Heart right ventricle (tissue), 16 donors: Measurements from ENCODE around the gene ARHGAP32. TPM values are rescaled to one million over a fixed set of nuclear protein-coding genes. Genes with fewer than 3 reads are reported as not detected.
"Not testable (repeated sequence)": the region's sequence is repeated elsewhere in the genome, so short reads cannot be mapped to it uniquely, and the experiment has no call there.

Source experiments
- ATAC-seq, 8 donors: fragments of 200-7000 bp; cut with Tn5 transposase; one replicate each; pipeline ENCODE4 v1.9.1; 2020; ENCODE audit warnings: mild to moderate bottlenecking in 8 of 8, moderate library complexity in 8 of 8, moderate number of reproducible peaks in 1 of 8
- DNase-seq, 2 donors: peaks; one replicate each; pipeline ENCODE4 v3.0.0-alpha.2; 2020
- H3K27ac ChIP-seq, 10 donors: fragments of 200-600 bp; sonication (generic) in 2 of 10; one replicate each; pipeline versions ENCODE4 v1.5.0 to v1.8.0; 2020 to 2022; ENCODE audit warnings: mild to moderate bottlenecking in 3 of 10
- H3K27me3 ChIP-seq, 7 donors: fragments of 200-600 bp; one replicate each; pipeline ENCODE4 v1.8.0; 2021 to 2022; ENCODE audit warnings: mild to moderate bottlenecking in 2 of 7
- H3K36me3 ChIP-seq, 9 donors: fragments of 200-600 bp; sonication (generic) in 1 of 9; one replicate each; pipeline versions ENCODE4 v1.5.0 to v1.8.0; 2020 to 2022; ENCODE audit warnings: mild to moderate bottlenecking in 2 of 9
- H3K4me1 ChIP-seq, 9 donors: fragments of 200-600 bp; sonication (generic) in 1 of 9; one replicate each; pipeline versions ENCODE4 v1.5.0 to v1.8.0; 2020 to 2022; ENCODE audit warnings: mild to moderate bottlenecking in 4 of 9
- H3K4me3 ChIP-seq, 10 donors: fragments of 200-600 bp; sonication (generic) in 2 of 10; one replicate each; pipeline versions ENCODE4 v1.5.0 to v1.8.0; 2020 to 2022; ENCODE audit warnings: mild to moderate bottlenecking in 7 of 10, moderate library complexity in 2 of 10
- H3K9me3 ChIP-seq, 11 donors: fragments of 200-600 bp in 10 of 11; sonication (generic) in 2 of 11; one replicate each; pipeline versions ENCODE4 v1.5.0 to v1.8.0; 2013 to 2022; ENCODE audit warnings: mild to moderate bottlenecking in 2 of 11, control low read depth in 1 of 11, moderate library complexity in 1 of 11
- WGBS, 2 donors: extraction: QIAGEN DNeasy Blood & Tissue Kit; methylation state at CpG; one replicate each; pipeline ENCODE4 v1.1.7; 2013; ENCODE audit warnings: inconsistent platforms in 1 of 2; 5-methylcytosine and 5-hydroxymethylcytosine counted together
- intact Hi-C, 10 donors: fragments of 100-400 bp; cut with DNase I; formaldehyde crosslinking; loops; one replicate each; pipeline versions ENCODE4 v1.11.1 to v1.14.2; 2022
- polyA plus RNA-seq, 2 donors: library from polyadenylated mRNA; stranded (reverse); fragments of 200-250 nt; gene quantifications; one replicate each; pipeline ENCODE4 v1.2.3, GENCODE V29; 2013
- total RNA-seq, 10 donors: library from RNA; stranded (reverse); fragmentation: NEBNext Ultra II Directional in 3 of 10; extraction: Animal tissue kit (Norgen Biotek cat#: 25700) in 3 of 10; gene quantifications; one replicate each; pipeline versions ENCODE4 v1.2.1 to v1.2.4, GENCODE V29; 2021 to 2023
- TF ChIP-seq, protein P1 (sequence below), 9 donors: fragments of 200-600 bp; sonication (generic) in 2 of 9; IDR thresholded peaks; one replicate each; pipeline versions ENCODE4 v1.5.0 to v1.8.0; 2021 to 2022; ENCODE audit warnings: antibody characterized with exemption in 9 of 9, mild to moderate bottlenecking in 5 of 9, moderate library complexity in 1 of 9
- donor health status: Arrhythmogenic right ventricular cardiomyopathy.
- donor health status: ischemic (EF 13 %, LVEDD 7.1; RV severe dilation, severe dysfunction).
- donor health status: healthy with polysubstance abuse.
- donor health status: DM: no; HTN: yes; CAD: no.
- donor health status: DM: no; HTN: no; CAD: no.
- donor health status: ischemic (EF 25% LVEDD 6.9; RV normal size, moderate dysfunction).
- donor health status: ischemic (EF 25% LVEDD 5.7; RV mildly dilated, moderate dysfunction).
- donor health status: healthy.
- donor health status: DM: yes; HTN: yes; CAD: no.
- donor health status: Ischemic cardiomyopathy.
- donor health status: ischemic (EF 35%, LVEDD 5.7; RV mildly dilated, moderate dysfunction).
- donor health status: nonischemic (EF 11% LVEDD 7.7; RV severe dilation, severe dysfunction).
- donor health status: DM: yes; HTN: yes; CAD: no.
- donor health status: PGD.
- donor health status: ischemic (EF 29% LVEDD 5.4; RV normal size, mild dysfunction).
- donor health status: nonischemic (EF 23%, LVEDD 6.1; RV moderate dilation, normal function).

The ARHGAP32 gene
- total and polyA plus RNA-seq, 12 donors, result 1.0 to 8.7 (median 4.4) TPM

DNA sequence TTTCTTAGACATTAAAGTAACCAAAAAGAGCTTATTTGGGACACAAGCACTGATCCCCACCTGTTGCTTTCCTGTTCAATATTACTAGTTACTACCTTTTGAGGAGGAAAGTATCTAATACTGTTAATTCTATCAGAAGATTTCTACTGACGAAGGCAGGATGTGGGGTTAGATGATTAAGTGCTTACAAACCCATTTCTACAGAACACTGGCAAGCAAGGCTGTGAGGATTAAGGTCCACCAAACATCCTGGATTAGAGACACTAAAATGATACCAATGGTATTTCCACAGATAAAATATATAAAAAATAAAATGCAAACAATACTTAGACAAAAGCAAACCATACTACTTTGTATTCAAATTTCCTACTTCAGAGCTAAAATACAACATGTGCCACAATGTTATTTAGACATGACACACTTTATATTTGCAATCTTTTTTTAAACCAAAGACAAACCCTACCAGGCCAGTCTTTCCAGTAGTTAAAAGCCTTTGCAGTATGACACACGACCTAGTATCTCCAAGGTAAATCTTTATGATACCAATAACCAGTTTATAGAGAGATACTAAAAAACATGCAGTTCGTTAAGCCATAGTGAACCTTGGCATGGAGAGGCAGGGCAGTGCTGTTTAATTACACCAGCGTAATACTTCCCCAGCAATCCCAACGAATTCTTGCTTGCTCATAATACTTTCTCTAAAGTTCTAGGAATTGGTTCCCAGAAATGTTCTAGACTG, 178.2 kb downstream of the ARHGAP32 start:
- intact Hi-C loops, result no loop called here
- H3K27me3 ChIP-seq, result no peaks in the 10 kb centered on the region
- H3K9me3 ChIP-seq, result no peaks in the 10 kb centered on the region
- DNase-seq (no peak), ATAC-seq (no peak)
- TF ChIP-seq, protein P1, sequence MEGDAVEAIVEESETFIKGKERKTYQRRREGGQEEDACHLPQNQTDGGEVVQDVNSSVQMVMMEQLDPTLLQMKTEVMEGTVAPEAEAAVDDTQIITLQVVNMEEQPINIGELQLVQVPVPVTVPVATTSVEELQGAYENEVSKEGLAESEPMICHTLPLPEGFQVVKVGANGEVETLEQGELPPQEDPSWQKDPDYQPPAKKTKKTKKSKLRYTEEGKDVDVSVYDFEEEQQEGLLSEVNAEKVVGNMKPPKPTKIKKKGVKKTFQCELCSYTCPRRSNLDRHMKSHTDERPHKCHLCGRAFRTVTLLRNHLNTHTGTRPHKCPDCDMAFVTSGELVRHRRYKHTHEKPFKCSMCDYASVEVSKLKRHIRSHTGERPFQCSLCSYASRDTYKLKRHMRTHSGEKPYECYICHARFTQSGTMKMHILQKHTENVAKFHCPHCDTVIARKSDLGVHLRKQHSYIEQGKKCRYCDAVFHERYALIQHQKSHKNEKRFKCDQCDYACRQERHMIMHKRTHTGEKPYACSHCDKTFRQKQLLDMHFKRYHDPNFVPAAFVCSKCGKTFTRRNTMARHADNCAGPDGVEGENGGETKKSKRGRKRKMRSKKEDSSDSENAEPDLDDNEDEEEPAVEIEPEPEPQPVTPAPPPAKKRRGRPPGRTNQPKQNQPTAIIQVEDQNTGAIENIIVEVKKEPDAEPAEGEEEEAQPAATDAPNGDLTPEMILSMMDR (IDR thresholded peaks at IDR 0.05), result no peak
- no peak overlapping the region for H3K4me3 ChIP-seq
- no peaks in the 10 kb centered on the region for H3K36me3 ChIP-seq
- no peaks in the 10 kb centered on the region for H3K4me1 ChIP-seq
- 86 to 90% methylated on average over 5 of the region's 5 CpGs for WGBS, 2 donors
- H3K27ac ChIP-seq, result no peak overlapping the region

DNA sequence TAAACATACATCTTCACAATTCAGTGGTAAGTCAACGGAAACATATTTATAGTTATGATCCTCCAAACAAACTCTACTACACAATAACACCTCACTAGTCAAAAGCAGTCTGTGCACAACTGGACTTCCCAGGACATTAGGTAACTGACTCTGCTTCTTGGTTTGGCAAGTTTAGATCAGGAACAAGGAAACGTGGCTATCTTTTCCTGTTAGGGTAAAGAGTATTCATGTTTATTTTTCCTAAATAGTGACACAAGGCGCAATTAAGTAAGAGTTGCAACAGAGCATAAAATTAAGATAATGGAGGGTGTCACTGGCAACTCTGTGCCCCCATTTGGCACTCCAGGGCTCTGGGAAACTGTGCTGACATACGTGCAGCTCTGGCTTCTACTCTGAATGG, 179.2 kb downstream of the ARHGAP32 start:
- DNase-seq, result no peak
- no peak for ATAC-seq
- WGBS, 2 donors, result 86 to 90% methylated on average over 4 of the region's 4 CpGs
- Histone ChIP-seq H3K36me3 (no peaks in the 10 kb centered on the region), H3K27me3 (no peaks in the 10 kb centered on the region), H3K9me3 (no peaks in the 10 kb centered on the region), H3K4me3 (no peak overlapping the region), H3K4me1 (no peaks in the 10 kb centered on the region), H3K27ac (no peak overlapping the region)
- intact Hi-C loops, result no loop called here
- TF ChIP-seq, protein P1 (IDR thresholded peaks at IDR 0.05), result no peak

DNA sequence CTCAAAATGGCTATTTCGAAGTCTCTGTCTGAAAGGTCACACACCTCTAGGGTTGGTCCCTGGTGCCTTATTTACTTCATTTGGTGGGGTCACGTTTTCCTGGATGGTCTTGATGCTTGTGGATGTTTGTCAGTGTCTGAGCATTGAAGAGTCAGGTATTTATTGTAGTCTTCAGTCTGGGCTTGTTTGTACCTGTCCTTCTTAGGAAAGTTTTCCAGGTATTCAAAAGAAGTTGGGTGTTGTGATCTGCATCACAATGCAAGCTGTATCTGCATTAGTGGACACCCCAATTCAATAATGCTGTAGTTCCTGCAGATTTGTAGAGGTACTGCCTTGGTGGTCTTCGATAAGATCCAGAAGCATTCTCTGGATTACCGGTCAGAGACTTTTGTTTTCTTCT, 186.0 kb downstream of the ARHGAP32 start:
- H3K27ac ChIP-seq, result no peak overlapping the region
- TF ChIP-seq, protein P1 (IDR thresholded peaks at IDR 0.05), result no peak
- peaks cover 0 to 24% (median 10%) of the 10 kb centered on the region in 11 donors for H3K9me3 ChIP-seq
- no peak for DNase-seq
- no peaks in the 10 kb centered on the region for H3K36me3 ChIP-seq
- intact Hi-C loops, result no loop called here
- WGBS, 2 donors, result 90 to 95% methylated on average over 4 of the region's 4 CpGs
- no peak overlapping the region for H3K4me3 ChIP-seq
- no peaks in the 10 kb centered on the region for H3K27me3 ChIP-seq
- H3K4me1 ChIP-seq, result no peaks in the 10 kb centered on the region
- ATAC-seq, result no peak

DNA sequence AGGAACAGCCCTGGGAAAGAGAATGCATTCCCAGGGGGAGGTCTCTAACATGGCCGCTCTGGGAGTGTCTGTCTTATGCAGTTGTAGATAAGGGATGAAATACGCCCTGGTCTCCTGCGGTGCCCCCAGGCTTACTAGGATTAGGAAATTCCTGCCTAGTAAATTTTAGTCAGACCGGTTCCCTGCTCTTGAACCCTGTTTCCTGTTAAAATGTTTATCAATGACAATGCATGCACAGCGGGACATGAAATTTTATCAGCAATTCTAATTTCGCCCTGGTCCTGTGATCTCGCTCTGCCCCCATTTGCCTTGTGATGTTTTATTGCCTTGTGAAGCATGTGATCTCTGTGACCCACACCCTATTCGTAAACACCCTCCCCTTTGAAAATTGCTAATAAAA, 193.0 kb downstream of the ARHGAP32 start:
- Histone ChIP-seq H3K36me3 (peaks cover 0 to 31% (median 4%) of the 10 kb centered on the region in 9 donors), H3K9me3 (peaks cover 0 to 53% (median 30%) of the 10 kb centered on the region in 11 donors)
- 92 to 95% methylated on average over 8 of the region's 8 CpGs for WGBS, 2 donors
- ATAC-seq, H3K27ac ChIP-seq, DNase-seq, H3K27me3 ChIP-seq, H3K4me1 ChIP-seq, intact Hi-C loops, H3K4me3 ChIP-seq: not testable (repeated sequence)

DNA sequence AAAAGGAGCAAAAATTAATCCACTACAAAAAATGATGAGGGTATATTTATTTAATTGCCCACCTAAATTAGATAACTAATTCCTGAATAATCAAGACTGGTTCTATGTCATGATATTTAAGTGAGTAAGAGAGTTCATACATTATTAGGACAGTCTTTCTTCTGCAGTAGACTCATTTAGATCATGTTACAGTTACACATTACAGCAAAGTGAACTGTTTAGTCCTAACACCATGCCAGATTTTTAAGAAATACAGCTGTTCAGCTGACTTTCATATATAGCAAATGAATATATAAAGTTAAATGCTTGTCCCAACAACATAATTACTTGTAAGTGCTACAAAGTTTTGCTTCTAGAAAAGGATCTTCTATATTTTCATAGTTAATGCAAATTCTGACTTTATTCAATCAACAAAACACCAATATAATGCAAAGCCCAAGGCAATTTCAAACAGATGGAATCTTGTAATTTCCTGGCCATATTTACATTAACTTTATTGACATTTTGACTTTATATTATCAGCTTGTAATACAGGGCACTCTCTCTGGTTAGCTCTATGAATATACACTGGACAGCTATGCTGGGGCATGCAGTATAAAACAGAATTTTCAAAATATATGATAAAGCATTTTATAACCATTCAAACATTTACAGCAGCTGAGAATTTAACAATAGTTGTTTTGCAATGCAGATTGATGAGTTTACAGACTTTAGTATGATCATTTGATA, 203.7 kb downstream of the ARHGAP32 start:
- Histone ChIP-seq H3K27me3 (no peaks in the 10 kb centered on the region), H3K9me3 (peaks cover 0 to 6% (median 0%) of the 10 kb centered on the region in 11 donors), H3K4me1 (no peaks in the 10 kb centered on the region), H3K27ac (no peak overlapping the region), H3K4me3 (no peak overlapping the region), H3K36me3 (peaks cover 0 to 22% (median 3%) of the 10 kb centered on the region in 9 donors)
- ATAC-seq (no peak), DNase-seq (no peak)
- TF ChIP-seq, protein P1 (IDR thresholded peaks at IDR 0.05), result no peak
- intact Hi-C loops, result no loop called here
